Activated naive CD4-positive, alpha-beta T cell (primary cell): ENCODE data around the gene ADAMTS13.
"Not testable (repeated sequence)": the region's sequence is repeated elsewhere in the genome, so short reads cannot be mapped to it uniquely, and the experiment has no call there.

Source experiments
- DNase-seq, 4 experiments: peaks; one replicate each; lab custom pipeline; 2025; lab: John Stamatoyannopoulos, UW

Gene ADAMTS13

GRCh38 chr9:133421615-133422542 is at the start of gene ADAMTS13:
ADAMTS13 (plus strand) TSS chr9:133422367; CDS start chr9:133422444, 77 bp downstream.
- DNase-seq, result no peak

- no peak for DNase-seq
Measured at GRCh38 chr9:133374612-133375115, 47.5 kb upstream of the ADAMTS13 start.

- no peak for DNase-seq
Measured at GRCh38 chr9:133375116-133375723, 46.9 kb upstream of the ADAMTS13 start.

- peak; percentile 83 to 93 (median 88) for DNase-seq
Measured at GRCh38 chr9:133375724-133376654, 46.2 kb upstream of the ADAMTS13 start, which contains the start of the genes STKLD1 and SURF4. STKLD1 (plus strand) TSS chr9:133376366; CDS start chr9:133376474, 108 bp downstream. SURF4 (minus strand) TSS chr9:133376060; CDS start chr9:133375969, 91 bp downstream.

- DNase-seq, result not testable (repeated sequence)
Measured at GRCh38 chr9:133377280-133377679, 44.9 kb upstream of the ADAMTS13 start.

GRCh38 chr9:133377721-133378216 is 44.4 kb upstream of the ADAMTS13 start:
- no peak for DNase-seq

GRCh38 chr9:133378408-133378962 is 43.7 kb upstream of the ADAMTS13 start:
- no peak for DNase-seq

GRCh38 chr9:133379153-133380086 is 42.7 kb upstream of the ADAMTS13 start:
- no peak for DNase-seq

- no peak for DNase-seq
Measured at GRCh38 chr9:133380734-133381133, 41.4 kb upstream of the ADAMTS13 start.

GRCh38 chr9:133382507-133383141 is 39.5 kb upstream of the ADAMTS13 start:
- DNase-seq, result no peak

- DNase-seq, result no peak
Measured at GRCh38 chr9:133383438-133383837, 38.7 kb upstream of the ADAMTS13 start.

GRCh38 chr9:133384736-133385321 is 37.3 kb upstream of the ADAMTS13 start:
- no peak for DNase-seq

GRCh38 chr9:133385452-133385851 is 36.7 kb upstream of the ADAMTS13 start:
- DNase-seq, result no peak

GRCh38 chr9:133386338-133386737 is 35.8 kb upstream of the ADAMTS13 start:
- DNase-seq, result no peak

- DNase-seq, result no peak
Measured at GRCh38 chr9:133387680-133388079, 34.5 kb upstream of the ADAMTS13 start.

- no peak for DNase-seq
Measured at GRCh38 chr9:133389025-133389557, 33.1 kb upstream of the ADAMTS13 start.

- DNase-seq, result no peak
Measured at GRCh38 chr9:133389562-133389961, 32.6 kb upstream of the ADAMTS13 start.

- DNase-seq, result no peak
Measured at GRCh38 chr9:133390713-133391112, 31.5 kb upstream of the ADAMTS13 start.

- not testable (repeated sequence) for DNase-seq
Measured at GRCh38 chr9:133391449-133391848, 30.7 kb upstream of the ADAMTS13 start.
